ENCODE measurements around the gene OR1B1.
"Not testable (repeated sequence)": the region's sequence is repeated elsewhere in the genome, so short reads cannot be mapped to it uniquely, and the experiment has no call there.

The OR1B1 gene

GRCh38 chr9:122657527-122657926, at the start of gene OR1B1:
Gene OR1B1, minus strand, starts transcription at chr9:122657627.
- Mint-ChIP-seq H3K4me1 (no peaks in the 10 kb centered on the region), H3K4me3 (no peak within 1 kb of the TSS), H3K36me3 (no peaks in the 10 kb centered on the region), H3K9me3 (no peaks in the 10 kb centered on the region), H3K27ac (no peak within 1 kb of the TSS), H3K27me3 (no peaks in the 10 kb centered on the region)
- DNase-seq = no peak
- CTCF ChIA-PET = no interaction called here

- CTCF ChIA-PET = no interaction called here
- H3K4me3 Mint-ChIP-seq = no peak overlapping the region
These were observed 38.3 kb upstream of the OR1B1 start for GRCh38 chr9:122695696-122696095.

GRCh38 chr9:122684851-122685250, 27.4 kb upstream of the OR1B1 start:
- Mint-ChIP-seq H3K27me3 (no peaks in the 10 kb centered on the region), H3K4me1 (no peaks in the 10 kb centered on the region), H3K4me3 (no peak overlapping the region), H3K9me3 (peaks cover 10% of the 10 kb centered on the region), H3K36me3 (no peaks in the 10 kb centered on the region), H3K27ac (no peak overlapping the region)
- DNase-seq = no peak
- CTCF ChIA-PET = no interaction called here

More at GRCh38 chr9:122695696-122696095, 38.3 kb upstream of the OR1B1 start:
- Mint-ChIP-seq H3K27me3 (no peaks in the 10 kb centered on the region), H3K27ac (no peak overlapping the region), H3K36me3 (no peaks in the 10 kb centered on the region), H3K9me3 (no peaks in the 10 kb centered on the region), H3K4me1 (no peaks in the 10 kb centered on the region)
- DNase-seq = no peak

- H3K27ac Mint-ChIP-seq = no peak overlapping the region
- no peaks in the 10 kb centered on the region for H3K36me3 Mint-ChIP-seq
- H3K9me3 Mint-ChIP-seq = peaks cover 4% of the 10 kb centered on the region
- no peak overlapping the region for H3K4me3 Mint-ChIP-seq
- CTCF ChIA-PET = no interaction called here
- H3K27me3 Mint-ChIP-seq = no peaks in the 10 kb centered on the region
- DNase-seq = no peak
- H3K4me1 Mint-ChIP-seq = no peaks in the 10 kb centered on the region
These were observed 15.1 kb upstream of the OR1B1 start for GRCh38 chr9:122672481-122672880.

GRCh38 chr9:122661416-122661815, 4.0 kb upstream of the OR1B1 start, which contains the start of gene OR1L1:
Gene OR1L1, plus strand, starts transcription at chr9:122661716. Its CDS starts 0 bp downstream, at chr9:122661716.
- CTCF ChIA-PET = no interaction called here
- Mint-ChIP-seq H3K9me3 (no peaks in the 10 kb centered on the region), H3K27me3 (no peaks in the 10 kb centered on the region), H3K27ac (no peak within 1 kb of the TSS), H3K4me1 (no peaks in the 10 kb centered on the region), H3K4me3 (no peak within 1 kb of the TSS), H3K36me3 (no peaks in the 10 kb centered on the region)
- DNase-seq = no peak

GRCh38 chr9:122656378-122656777, 1.0 kb downstream of the OR1B1 start:
- H3K27me3 Mint-ChIP-seq = no peaks in the 10 kb centered on the region
- H3K27ac Mint-ChIP-seq = no peak overlapping the region
- no peak overlapping the region for H3K4me3 Mint-ChIP-seq
- H3K4me1 Mint-ChIP-seq = no peaks in the 10 kb centered on the region
- H3K36me3 Mint-ChIP-seq = no peaks in the 10 kb centered on the region
- no peaks in the 10 kb centered on the region for H3K9me3 Mint-ChIP-seq
- CTCF ChIA-PET = no interaction called here
- no peak for DNase-seq

GRCh38 chr9:122642226-122642625, 15.2 kb downstream of the OR1B1 start:
- Mint-ChIP-seq H3K4me1 (no peaks in the 10 kb centered on the region), H3K27me3 (no peaks in the 10 kb centered on the region), H3K27ac (no peak overlapping the region), H3K4me3 (no peak overlapping the region), H3K9me3 (no peaks in the 10 kb centered on the region), H3K36me3 (no peaks in the 10 kb centered on the region)
- CTCF ChIA-PET = no interaction called here
- no peak for DNase-seq

- Mint-ChIP-seq H3K27ac (no peak overlapping the region), H3K4me3 (no peak overlapping the region), H3K4me1 (no peaks in the 10 kb centered on the region), H3K9me3 (no peaks in the 10 kb centered on the region), H3K27me3 (no peaks in the 10 kb centered on the region), H3K36me3 (no peaks in the 10 kb centered on the region)
- CTCF ChIA-PET = interaction anchor here (1.2 kb wide), 1 partner anchor 9 kb away, joined by 5 read pairs; no protein-coding TSS in a partner anchor
- DNase-seq = no peak
These were observed 37.4 kb downstream of the OR1B1 start for GRCh38 chr9:122619996-122620395.

- no peaks in the 10 kb centered on the region for H3K9me3 Mint-ChIP-seq
- no peaks in the 10 kb centered on the region for H3K36me3 Mint-ChIP-seq
- DNase-seq = no peak
- no peaks in the 10 kb centered on the region for H3K4me1 Mint-ChIP-seq
- no peak within 1 kb of the TSS for H3K27ac Mint-ChIP-seq
- H3K4me3 Mint-ChIP-seq = no peak within 1 kb of the TSS
- no peaks in the 10 kb centered on the region for H3K27me3 Mint-ChIP-seq
- CTCF ChIA-PET = no interaction called here
These were observed 43.1 kb downstream of the OR1B1 start, which contains the start of gene OR1Q1 for GRCh38 chr9:122614362-122614761. Gene OR1Q1, plus strand, starts transcription at chr9:122614738. Its CDS starts 0 bp downstream, at chr9:122614738.

GRCh38 chr9:122609804-122610203, 47.6 kb downstream of the OR1B1 start:
- Mint-ChIP-seq H3K4me3 (no peak overlapping the region), H3K27ac (no peak overlapping the region)

GRCh38 chr9:122606587-122606986, 50.8 kb downstream of the OR1B1 start:
- Mint-ChIP-seq H3K27me3 (no peaks in the 10 kb centered on the region), H3K4me3 (no peak overlapping the region), H3K9me3 (no peaks in the 10 kb centered on the region), H3K36me3 (no peaks in the 10 kb centered on the region), H3K27ac (no peak overlapping the region), H3K4me1 (no peaks in the 10 kb centered on the region)
- no peak for DNase-seq
- CTCF ChIA-PET = no interaction called here

More at GRCh38 chr9:122609804-122610203, 47.6 kb downstream of the OR1B1 start:
- no peak for DNase-seq
- Mint-ChIP-seq H3K4me1 (no peaks in the 10 kb centered on the region), H3K36me3 (no peaks in the 10 kb centered on the region), H3K9me3 (no peaks in the 10 kb centered on the region), H3K27me3 (no peaks in the 10 kb centered on the region)
- CTCF ChIA-PET = no interaction called here

GRCh38 chr9:122605691-122606090, 51.7 kb downstream of the OR1B1 start:
- H3K36me3 Mint-ChIP-seq = no peaks in the 10 kb centered on the region
- no peaks in the 10 kb centered on the region for H3K4me1 Mint-ChIP-seq
- no peak for DNase-seq
- CTCF ChIA-PET = no interaction called here
- H3K27me3 Mint-ChIP-seq = no peaks in the 10 kb centered on the region
- H3K9me3 Mint-ChIP-seq = peaks cover under 1% of the 10 kb centered on the region
- no peak overlapping the region for H3K27ac Mint-ChIP-seq
- H3K4me3 Mint-ChIP-seq = no peak overlapping the region

GRCh38 chr9:122583284-122583683, 74.1 kb downstream of the OR1B1 start, which contains the start of gene OR1L8:
Gene OR1L8, minus strand, starts transcription at chr9:122583384. Its CDS starts 14,907 bp downstream, at chr9:122568477.
- CTCF ChIA-PET, H3K4me1 Mint-ChIP-seq, H3K36me3 Mint-ChIP-seq, H3K9me3 Mint-ChIP-seq, DNase-seq, H3K27me3 Mint-ChIP-seq, H3K4me3 Mint-ChIP-seq, H3K27ac Mint-ChIP-seq: not testable (repeated sequence)

- Mint-ChIP-seq H3K27ac (no peak overlapping the region), H3K9me3 (no peaks in the 10 kb centered on the region), H3K36me3 (no peaks in the 10 kb centered on the region), H3K4me3 (no peak overlapping the region), H3K27me3 (no peaks in the 10 kb centered on the region), H3K4me1 (no peaks in the 10 kb centered on the region)
- CTCF ChIA-PET = no interaction called here
- no peak for DNase-seq
These were observed 77.1 kb downstream of the OR1B1 start for GRCh38 chr9:122580360-122580759.

- Mint-ChIP-seq H3K9me3 (no peaks in the 10 kb centered on the region), H3K4me1 (no peaks in the 10 kb centered on the region), H3K27ac (no peak overlapping the region), H3K4me3 (no peak overlapping the region), H3K27me3 (no peaks in the 10 kb centered on the region), H3K36me3 (no peaks in the 10 kb centered on the region)
- CTCF ChIA-PET = no interaction called here
- DNase-seq = no peak
These were observed 77.6 kb downstream of the OR1B1 start for GRCh38 chr9:122579874-122580273.
